ENCODE results near the gene TMCO5A. TPM values are rescaled to one million over a fixed set of nuclear protein-coding genes. Genes with fewer than 3 reads are reported as not detected.
A peak's percentile ranks its signal among the peaks of the same experiment; 100 is the strongest.

The TMCO5A gene
- total and polyA plus RNA-seq, 2 donors (not counting 3 experiments of a cell fraction or from before 2014, with no cell fraction given) = not detected

- H3K27me3 ChIP-seq (ENCODE audit: control insufficient read depth in 2 of 2, insufficient read depth in 2 of 2, low read length in 2 of 2) = peaks cover 3 to 15% of the 10 kb centered on the region in 2 experiments
- TF ChIP-seq EZH2 (IDR thresholded peaks at IDR 0.05; ENCODE audit: borderline replicate concordance, low read depth, low read length, severe bottlenecking) (no peak), MYC (IDR thresholded peaks at IDR 0.05; ENCODE audit: low read depth, low read length) (no peak), POLR2AphosphoS5 (IDR thresholded peaks at IDR 0.05; ENCODE audit: insufficient read depth, low read depth, low read length) (peak; percentile 37), GATA2 (IDR thresholded peaks at IDR 0.05; ENCODE audit: insufficient read depth, insufficient read length, low read depth, low read length) (peak; percentile 46), JUN (IDR thresholded peaks at IDR 0.05; ENCODE audit: borderline replicate concordance, insufficient read depth, insufficient read length, low read depth) (peak; percentile 51), FOS (IDR thresholded peaks at IDR 0.05; ENCODE audit: borderline replicate concordance, insufficient read depth, low read length) (peak; percentile 97), POLR2A (IDR thresholded peaks at IDR 0.05; ENCODE audit: low read depth, low read length) (no peak)
- TF ChIP-seq, protein P1, sequence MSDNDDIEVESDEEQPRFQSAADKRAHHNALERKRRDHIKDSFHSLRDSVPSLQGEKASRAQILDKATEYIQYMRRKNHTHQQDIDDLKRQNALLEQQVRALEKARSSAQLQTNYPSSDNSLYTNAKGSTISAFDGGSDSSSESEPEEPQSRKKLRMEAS (IDR thresholded peaks at IDR 0.05; ENCODE audit: insufficient read depth, insufficient read length) = no peak
- TF ChIP-seq, protein P2, sequence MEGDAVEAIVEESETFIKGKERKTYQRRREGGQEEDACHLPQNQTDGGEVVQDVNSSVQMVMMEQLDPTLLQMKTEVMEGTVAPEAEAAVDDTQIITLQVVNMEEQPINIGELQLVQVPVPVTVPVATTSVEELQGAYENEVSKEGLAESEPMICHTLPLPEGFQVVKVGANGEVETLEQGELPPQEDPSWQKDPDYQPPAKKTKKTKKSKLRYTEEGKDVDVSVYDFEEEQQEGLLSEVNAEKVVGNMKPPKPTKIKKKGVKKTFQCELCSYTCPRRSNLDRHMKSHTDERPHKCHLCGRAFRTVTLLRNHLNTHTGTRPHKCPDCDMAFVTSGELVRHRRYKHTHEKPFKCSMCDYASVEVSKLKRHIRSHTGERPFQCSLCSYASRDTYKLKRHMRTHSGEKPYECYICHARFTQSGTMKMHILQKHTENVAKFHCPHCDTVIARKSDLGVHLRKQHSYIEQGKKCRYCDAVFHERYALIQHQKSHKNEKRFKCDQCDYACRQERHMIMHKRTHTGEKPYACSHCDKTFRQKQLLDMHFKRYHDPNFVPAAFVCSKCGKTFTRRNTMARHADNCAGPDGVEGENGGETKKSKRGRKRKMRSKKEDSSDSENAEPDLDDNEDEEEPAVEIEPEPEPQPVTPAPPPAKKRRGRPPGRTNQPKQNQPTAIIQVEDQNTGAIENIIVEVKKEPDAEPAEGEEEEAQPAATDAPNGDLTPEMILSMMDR (IDR thresholded peaks at IDR 0.05; ENCODE audit: extremely low read depth in 1 of 2, insufficient read depth in 1 of 2, low read depth in 1 of 2, low read length in 2 of 2) = no peak
- no peak overlapping the region for H3K9ac ChIP-seq (replicated peaks; ENCODE audit: extremely low read depth, insufficient read depth, low read length)
- FAIRE-seq (peak; percentile 64), DNase-seq (ENCODE audit: low read depth, low spot score) (peak; percentile 47)
- H4K20me1 ChIP-seq (replicated peaks; ENCODE audit: control insufficient read depth, extremely low read depth, insufficient read depth, low read length) = no peaks in the 10 kb centered on the region
- intact Hi-C loops (cut with micrococcal nuclease) (loop anchor here (10.0 kb wide), 1 partner anchor 1424 kb away; no protein-coding TSS in a partner anchor), dilution Hi-C loops (cut with MboI; ENCODE audit: extremely low pct_ligation_motif_present, low sequenced_read_pairs) (no loop called here)
- no peak overlapping the region for H3K4me3 ChIP-seq (replicated peaks in 1 of 3; ENCODE audit: insufficient read depth in 1 of 3, low read depth in 1 of 3, low read length in 3 of 3)
- ChIA-PET POLR2A (no interaction called here), CTCF (interaction anchor here (1.3 to 4.3 kb wide), 2 partner anchors 9 to 136 kb away, joined by 8 to 40 read pairs; no protein-coding TSS in a partner anchor)
- peaks cover 31% of the 10 kb centered on the region for H3K4me1 ChIP-seq (ENCODE audit: control insufficient read depth, extremely low read depth, insufficient read depth, low read length)
- no peaks in the 10 kb centered on the region for H3K36me3 ChIP-seq (ENCODE audit: control insufficient read depth in 2 of 2, extremely low read depth in 1 of 2, insufficient read depth in 2 of 2, low read length in 2 of 2)
- no TSS peak for BruUV-seq (replicated peaks)
- no peaks in the 10 kb centered on the region for H3K79me2 ChIP-seq (ENCODE audit: control insufficient read depth, insufficient read depth, low read length)
- no peak overlapping the region for H2AFZ ChIP-seq (ENCODE audit: low read depth, low read length)
- peak overlapping the region; percentile 40 for H3K4me2 ChIP-seq (ENCODE audit: insufficient read depth, low read length)
- H3K9me3 ChIP-seq (replicated peaks; ENCODE audit: control insufficient read depth, insufficient read depth, low read length) = no peaks in the 10 kb centered on the region
- H3K27ac ChIP-seq (ENCODE audit: insufficient read depth, low read depth, low read length) = no peak overlapping the region
- H3K9me1 ChIP-seq (replicated peaks; ENCODE audit: control insufficient read depth, extremely low read depth, insufficient read depth, low read length) = no peaks in the 10 kb centered on the region
These were observed 33.9 kb upstream of the TMCO5A start for GRCh38 chr15:37900326-37901221.

Data from endothelial cell of umbilical vein (primary cell).